K562 (cell line): ENCODE results near the gene AGRN. TPM values are rescaled to one million over a fixed set of nuclear protein-coding genes. Genes with fewer than 3 reads are reported as not detected.

Experiments
- ATAC-seq: fragments of 200-7000 bp; cut with Tn5 transposase; 3 replicates; pipeline ENCODE4 v1.9.1; 2020; ENCODE audit warnings: moderate library complexity
- BruUV-seq: library from RNA; stranded (reverse); fragments of 400-500 nt; replicated peaks from 2 replicates; lab custom pipeline; 2021; lab: Mats Ljungman, UMichigan
- CTCF ChIA-PET: fragments of 300-600 bp; formaldehyde crosslinking; extraction: SDS; loops from one replicate; lab custom pipeline; 2021; ENCODE audit warnings: low intra/inter-chr PET ratio; lab: Yijun Ruan, JAX
- POLR2A ChIA-PET: fragments of 300-600, 350-650 bp; sonication (Branson Sonifier 250); formaldehyde crosslinking; extraction: SDS; loops from one replicate; lab custom pipeline; 2021; ENCODE audit warnings: antibody characterized with exemption, inconsistent platforms; lab: Yijun Ruan, JAX
- DNase-seq, 4 experiments: peaks; one replicate each; pipeline versions ENCODE4 v3.0.0 to v3.0.0-alpha.2; 2011 to 2018; ENCODE audit warnings: low spot score in 3 of 4, mixed read lengths in 3 of 4; ENCODE audit errors: extremely low read depth in 1 of 4
- FAIRE-seq: peaks from 2 replicates; lab custom pipeline; 2011; peaks lifted over from hg19 to GRCh38; lab: Jason Lieb, UNC
- H2AFZ ChIP-seq: 2 replicates; pipeline ENCODE4 v1.6.0; 2011; ENCODE audit warnings: low read depth, low read length, control low read depth, inconsistent platforms
- H3K27ac ChIP-seq: fragments of 200-600 bp; 3 replicates; pipeline ENCODE4 v1.8.0; 2011; ENCODE audit warnings: low read depth, mild to moderate bottlenecking, control low read depth, inconsistent platforms, low read length, moderate library complexity, mixed read lengths; ENCODE audit errors: extremely low read depth
- H3K27me3 ChIP-seq, 2 experiments: fragments of 300-600 bp in 1 of 2; 2 replicates in 1 of 2; 3 replicates in 1 of 2; pipeline versions ENCODE4 v1.6.0 to v1.8.0; 2011; ENCODE audit warnings: inconsistent platforms in 2 of 2, low read length in 2 of 2, mild to moderate bottlenecking in 1 of 2, mixed read lengths in 1 of 2, moderate library complexity in 1 of 2; ENCODE audit not compliant: control insufficient read depth in 2 of 2, insufficient read depth in 2 of 2
- H3K36me3 ChIP-seq: fragments of 300-600 bp; 3 replicates; pipeline ENCODE4 v1.8.0; 2011; ENCODE audit warnings: mild to moderate bottlenecking, low read length, inconsistent platforms; ENCODE audit not compliant: control insufficient read depth, insufficient read depth
- H3K4me1 ChIP-seq, 2 experiments: fragments of 200-600 bp in 1 of 2; replicated peaks in 1 of 2; 2 replicates in 1 of 2; 3 replicates in 1 of 2; pipeline versions ENCODE4 v1.5.1 to v1.8.0; 2011; ENCODE audit warnings: inconsistent platforms in 2 of 2, low read length in 2 of 2, mild to moderate bottlenecking in 1 of 2, mixed read lengths in 1 of 2, moderate library complexity in 1 of 2; ENCODE audit not compliant: control insufficient read depth in 2 of 2, insufficient read depth in 2 of 2
- H3K4me2 ChIP-seq: 2 replicates; pipeline ENCODE4 v1.6.1; 2011; ENCODE audit warnings: low read length, control low read depth, inconsistent platforms, mixed read lengths; ENCODE audit not compliant: insufficient read depth
- H3K4me3 ChIP-seq: fragments of 200-600 bp; sonication (generic), shearing (Covaris generic); 2 replicates; pipeline ENCODE4 v1.5.1; 2016; ENCODE audit warnings: control low read depth, inconsistent platforms
- H3K79me2 ChIP-seq: fragments of 200-600 bp; 3 replicates; pipeline ENCODE4 v1.8.0; 2011; ENCODE audit warnings: low read length, inconsistent platforms; ENCODE audit not compliant: control insufficient read depth, insufficient read depth
- H3K9ac ChIP-seq, 2 experiments: 2 replicates each; pipeline versions ENCODE4 v1.6.0 to v1.6.1; 2011; ENCODE audit warnings: low read depth in 2 of 2, low read length in 2 of 2, control low read depth in 1 of 2, inconsistent platforms in 1 of 2, mild to moderate bottlenecking in 1 of 2, mixed read lengths in 1 of 2; ENCODE audit not compliant: insufficient read depth in 1 of 2
- H3K9me1 ChIP-seq: one replicate; pipeline ENCODE4 v1.6.0; 2011; ENCODE audit warnings: inconsistent platforms, mild to moderate bottlenecking, low read length, moderate library complexity; ENCODE audit not compliant: control insufficient read depth, insufficient read depth
- H3K9me3 ChIP-seq: replicated peaks from 2 replicates; pipeline ENCODE4 v1.5.1; 2011; ENCODE audit warnings: low read depth, low read length, inconsistent platforms; ENCODE audit not compliant: control insufficient read depth, insufficient read depth
- H4K20me1 ChIP-seq: replicated peaks from 2 replicates; pipeline ENCODE4 v1.6.1; 2011; ENCODE audit warnings: low read length, inconsistent platforms, mixed read lengths; ENCODE audit not compliant: control insufficient read depth, insufficient read depth
- EP300 ChIP-seq: IDR thresholded peaks from 2 replicates; pipeline ENCODE4 v1.6.1; 2012; ENCODE audit warnings: low read length, improper control_type of control experiment
- PTTG1 ChIP-seq: fragments of 450-650 bp; IDR thresholded peaks from 2 replicates; pipeline ENCODE4 v1.6.1; 2016; ENCODE audit warnings: low read depth, mild to moderate bottlenecking, missing genetic modification characterization, missing compliant biosample characterization
- SIRT6 ChIP-seq: IDR thresholded peaks from one replicate; pipeline ENCODE4 v1.6.1; 2012; ENCODE audit warnings: low read depth, mild to moderate bottlenecking, control low read depth, inconsistent platforms, low read length, moderate library complexity
- TEAD4 ChIP-seq, 2 experiments: sonication (generic) in 1 of 2; formaldehyde crosslinking in 1 of 2; IDR thresholded peaks; 2 replicates each; pipeline versions ENCODE4 v1.6.1 to v1.8.0; 2012 to 2022; ENCODE audit warnings: borderline replicate concordance in 1 of 2, inconsistent platforms in 1 of 2, low read length in 1 of 2, mild to moderate bottlenecking in 1 of 2, missing genetic modification reagents in 1 of 2
- TSC22D4 ChIP-seq: fragments of 450-650 bp; IDR thresholded peaks from 2 replicates; pipeline ENCODE4 v1.6.1; 2016; ENCODE audit warnings: missing genetic modification characterization, missing biosample characterization, control low read depth
- U2AF2 ChIP-seq: fragments of 200-400 bp; formaldehyde crosslinking; optimal IDR thresholded peaks from 2 replicates; pipeline ENCODE3; 2017; ENCODE audit warnings: low read depth, mild to moderate bottlenecking, low read length
- ZFP36 ChIP-seq: fragments of 150-350 bp; IDR thresholded peaks from 2 replicates; pipeline ENCODE4 v1.6.1; 2018; ENCODE audit warnings: low read length, low read depth; ENCODE audit not compliant: partially characterized antibody
- ZNF212 ChIP-seq: fragments of 450-650 bp; formaldehyde crosslinking; IDR thresholded peaks from 2 replicates; pipeline ENCODE4 v1.4.0; 2020; ENCODE audit warnings: mild to moderate bottlenecking
- ZNF75A ChIP-seq: fragments of 450-650 bp; formaldehyde crosslinking; IDR thresholded peaks from 2 replicates; pipeline ENCODE4 v1.4.0; 2020; ENCODE audit warnings: mild to moderate bottlenecking
- WGBS: fragments of 100-300 bp; shearing (Covaris generic); methylation state at CpG from one replicate; pipeline ENCODE4 v1.1.6; 2016; ENCODE audit warnings: low coverage, mixed read lengths; ENCODE audit not compliant: insufficient coverage; ENCODE audit errors: missing lambda C conversion rate; 5-methylcytosine and 5-hydroxymethylcytosine counted together
- in situ Hi-C: fragments of 300-500 bp; cut with MboI; formaldehyde crosslinking; loops from 4 replicates; pipeline ENCODE4 v1.15.0; 2018; ENCODE audit warnings: inconsistent platforms, mixed read lengths
- intact Hi-C: fragments of 100-400 bp; cut with micrococcal nuclease; formaldehyde crosslinking; loops from 2 replicates; pipeline ENCODE4 v1.14.2; 2022
- polyA plus RNA-seq, 8 experiments: library from polyadenylated mRNA; depleted of rRNA in 4 of 8; stranded (reverse) in 5 of 8; unstranded in 3 of 8; fragments of >200 nt; fragmentation: Nextera tagmentation in 2 of 8; fragmentation: Illumina TruSeq in 1 of 8; extraction: Ambion mirVana in 2 of 8; extraction: Trizol in 1 of 8; gene quantifications; 2 replicates each; pipeline versions ENCODE4 v1.2.1 to v1.2.3, GENCODE V29; 2011 to 2014; ENCODE audit warnings: inconsistent platforms in 1 of 8, missing spikeins in 1 of 8
- total RNA-seq, 7 experiments: library from RNA; depleted of rRNA in 6 of 7; stranded (reverse); fragments of >200 nt in 6 of 7; fragmentation: Illumina TruSeq in 2 of 7; extraction: Trizol in 2 of 7; gene quantifications; 2 replicates each; pipeline versions ENCODE4 v1.2.1 to v1.2.3, GENCODE V29; 2011 to 2021; ENCODE audit warnings: low replicate concordance in 1 of 7
- TF ChIP-seq, protein P1 (sequence below): sonication (generic); formaldehyde crosslinking; IDR thresholded peaks from 2 replicates; pipeline ENCODE4 v1.8.0; 2022; ENCODE audit warnings: mild to moderate bottlenecking, missing genetic modification reagents
- TF ChIP-seq, protein P2 (sequence below): sonication (generic); formaldehyde crosslinking; IDR thresholded peaks from 2 replicates; pipeline ENCODE4 v1.8.0; 2022; ENCODE audit warnings: mild to moderate bottlenecking, missing genetic modification reagents, borderline replicate concordance
- TF ChIP-seq, protein P3 (sequence below): fragments of 150-350 bp; IDR thresholded peaks from 2 replicates; pipeline ENCODE4 v1.6.1; 2014; ENCODE audit warnings: low read depth, mild to moderate bottlenecking, low read length, borderline replicate concordance
- TF ChIP-seq, protein P4 (sequence below): fragments of 250-450 bp; sonication (Bioruptor Pico); IDR thresholded peaks from 2 replicates; pipeline ENCODE4 v1.5.0; 2021
- TF ChIP-seq, protein P5 (sequence below): fragments of 450-650 bp; IDR thresholded peaks from one replicate; pipeline ENCODE4 v1.6.1; 2018; ENCODE audit warnings: mild to moderate bottlenecking, moderate library complexity; ENCODE audit not compliant: partially characterized antibody

Gene AGRN
- total and polyA plus RNA-seq, 9 of the 15 experiments (the other 6 are each of a cell fraction or from before 2014, with no cell fraction given): 0.04 to 111 (median 18.1) TPM

DNA sequence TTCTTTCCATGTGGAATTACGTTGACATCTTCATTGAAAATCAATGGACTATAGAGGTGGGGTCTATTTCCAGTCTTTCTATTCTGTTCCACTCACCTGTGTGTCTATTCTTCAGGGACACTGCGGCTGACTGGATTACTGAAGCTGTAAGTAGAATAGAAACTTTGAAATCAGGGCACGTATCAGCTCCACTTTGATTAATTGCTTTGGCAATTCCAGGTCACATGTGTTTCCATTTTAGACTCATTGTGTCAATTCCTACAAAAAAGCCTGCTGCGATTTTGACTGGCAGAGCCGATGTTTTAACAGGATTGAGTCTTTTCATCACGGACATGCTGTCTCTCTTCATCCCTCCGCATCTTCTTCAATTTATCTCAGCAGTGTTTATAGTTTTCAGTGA, 75.1 kb downstream of the AGRN start:
- FAIRE-seq (no peak), DNase-seq (no peak), ATAC-seq (no peak)
- 95% methylated on average over 7 of the region's 7 CpGs for WGBS
- intact Hi-C loops (no loop called here), in situ Hi-C loops (no loop called here)
- H3K4me3 ChIP-seq: no peak overlapping the region
- peaks cover 3% of the 10 kb centered on the region for H3K9me1 ChIP-seq
- ChIA-PET POLR2A (no interaction called here), CTCF (no interaction called here)
- H3K27ac ChIP-seq: no peak overlapping the region
- no peaks in the 10 kb centered on the region for H3K27me3 ChIP-seq
- H2AFZ ChIP-seq: no peak overlapping the region
- H3K79me2 ChIP-seq: no peaks in the 10 kb centered on the region
- H3K36me3 ChIP-seq: no peaks in the 10 kb centered on the region
- no TSS peak for BruUV-seq
- H4K20me1 ChIP-seq: no peaks in the 10 kb centered on the region
- H3K4me1 ChIP-seq: peaks cover 0 to 26% of the 10 kb centered on the region in 2 experiments; a peak in 3 of 5 replicates
- no peak overlapping the region for H3K9ac ChIP-seq
- no peak overlapping the region for H3K4me2 ChIP-seq
- peaks cover 2% of the 10 kb centered on the region; the same call in 1 of the 2 replicates for H3K9me3 ChIP-seq
- TF ChIP-seq, protein P1, sequence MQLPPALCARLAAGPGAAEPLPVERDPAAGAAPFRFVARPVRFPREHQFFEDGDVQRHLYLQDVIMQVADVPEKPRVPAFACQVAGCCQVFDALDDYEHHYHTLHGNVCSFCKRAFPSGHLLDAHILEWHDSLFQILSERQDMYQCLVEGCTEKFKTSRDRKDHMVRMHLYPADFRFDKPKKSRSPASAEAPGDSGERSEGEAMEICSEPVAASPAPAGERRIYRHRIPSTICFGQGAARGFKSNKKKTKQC (CRISPR knock-in tag): no peak
- TF ChIP-seq ZNF212 (no peak), SIRT6 (no peak), PTTG1 (tag) (no peak), TEAD4 (IDR thresholded peaks at IDR 0.05; ENCODE audit: low read length) (no peak), TEAD4 (CRISPR knock-in tag; IDR thresholded peaks at IDR 0.05; ENCODE audit: borderline replicate concordance) (no peak), ZFP36 (no peak), TSC22D4 (no peak), EP300 (no peak), U2AF2 (no peak), ZNF75A (CRISPR knock-in tag) (no peak)
- TF ChIP-seq, protein P2, sequence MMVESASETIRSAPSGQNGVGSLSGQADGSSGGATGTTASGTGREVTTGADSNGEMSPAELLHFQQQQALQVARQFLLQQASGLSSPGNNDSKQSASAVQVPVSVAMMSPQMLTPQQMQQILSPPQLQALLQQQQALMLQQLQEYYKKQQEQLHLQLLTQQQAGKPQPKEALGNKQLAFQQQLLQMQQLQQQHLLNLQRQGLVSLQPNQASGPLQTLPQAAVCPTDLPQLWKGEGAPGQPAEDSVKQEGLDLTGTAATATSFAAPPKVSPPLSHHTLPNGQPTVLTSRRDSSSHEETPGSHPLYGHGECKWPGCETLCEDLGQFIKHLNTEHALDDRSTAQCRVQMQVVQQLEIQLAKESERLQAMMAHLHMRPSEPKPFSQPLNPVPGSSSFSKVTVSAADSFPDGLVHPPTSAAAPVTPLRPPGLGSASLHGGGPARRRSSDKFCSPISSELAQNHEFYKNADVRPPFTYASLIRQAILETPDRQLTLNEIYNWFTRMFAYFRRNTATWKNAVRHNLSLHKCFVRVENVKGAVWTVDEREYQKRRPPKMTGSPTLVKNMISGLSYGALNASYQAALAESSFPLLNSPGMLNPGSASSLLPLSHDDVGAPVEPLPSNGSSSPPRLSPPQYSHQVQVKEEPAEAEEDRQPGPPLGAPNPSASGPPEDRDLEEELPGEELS (CRISPR knock-in tag): no peak
- TF ChIP-seq, protein P3, sequence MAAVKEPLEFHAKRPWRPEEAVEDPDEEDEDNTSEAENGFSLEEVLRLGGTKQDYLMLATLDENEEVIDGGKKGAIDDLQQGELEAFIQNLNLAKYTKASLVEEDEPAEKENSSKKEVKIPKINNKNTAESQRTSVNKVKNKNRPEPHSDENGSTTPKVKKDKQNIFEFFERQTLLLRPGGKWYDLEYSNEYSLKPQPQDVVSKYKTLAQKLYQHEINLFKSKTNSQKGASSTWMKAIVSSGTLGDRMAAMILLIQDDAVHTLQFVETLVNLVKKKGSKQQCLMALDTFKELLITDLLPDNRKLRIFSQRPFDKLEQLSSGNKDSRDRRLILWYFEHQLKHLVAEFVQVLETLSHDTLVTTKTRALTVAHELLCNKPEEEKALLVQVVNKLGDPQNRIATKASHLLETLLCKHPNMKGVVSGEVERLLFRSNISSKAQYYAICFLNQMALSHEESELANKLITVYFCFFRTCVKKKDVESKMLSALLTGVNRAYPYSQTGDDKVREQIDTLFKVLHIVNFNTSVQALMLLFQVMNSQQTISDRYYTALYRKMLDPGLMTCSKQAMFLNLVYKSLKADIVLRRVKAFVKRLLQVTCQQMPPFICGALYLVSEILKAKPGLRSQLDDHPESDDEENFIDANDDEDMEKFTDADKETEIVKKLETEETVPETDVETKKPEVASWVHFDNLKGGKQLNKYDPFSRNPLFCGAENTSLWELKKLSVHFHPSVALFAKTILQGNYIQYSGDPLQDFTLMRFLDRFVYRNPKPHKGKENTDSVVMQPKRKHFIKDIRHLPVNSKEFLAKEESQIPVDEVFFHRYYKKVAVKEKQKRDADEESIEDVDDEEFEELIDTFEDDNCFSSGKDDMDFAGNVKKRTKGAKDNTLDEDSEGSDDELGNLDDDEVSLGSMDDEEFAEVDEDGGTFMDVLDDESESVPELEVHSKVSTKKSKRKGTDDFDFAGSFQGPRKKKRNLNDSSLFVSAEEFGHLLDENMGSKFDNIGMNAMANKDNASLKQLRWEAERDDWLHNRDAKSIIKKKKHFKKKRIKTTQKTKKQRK: no peak
- TF ChIP-seq, protein P4, sequence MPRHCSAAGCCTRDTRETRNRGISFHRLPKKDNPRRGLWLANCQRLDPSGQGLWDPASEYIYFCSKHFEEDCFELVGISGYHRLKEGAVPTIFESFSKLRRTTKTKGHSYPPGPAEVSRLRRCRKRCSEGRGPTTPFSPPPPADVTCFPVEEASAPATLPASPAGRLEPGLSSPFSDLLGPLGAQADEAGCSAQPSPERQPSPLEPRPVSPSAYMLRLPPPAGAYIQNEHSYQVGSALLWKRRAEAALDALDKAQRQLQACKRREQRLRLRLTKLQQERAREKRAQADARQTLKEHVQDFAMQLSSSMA (CRISPR knock-in tag): no peak
- TF ChIP-seq, protein P5, sequence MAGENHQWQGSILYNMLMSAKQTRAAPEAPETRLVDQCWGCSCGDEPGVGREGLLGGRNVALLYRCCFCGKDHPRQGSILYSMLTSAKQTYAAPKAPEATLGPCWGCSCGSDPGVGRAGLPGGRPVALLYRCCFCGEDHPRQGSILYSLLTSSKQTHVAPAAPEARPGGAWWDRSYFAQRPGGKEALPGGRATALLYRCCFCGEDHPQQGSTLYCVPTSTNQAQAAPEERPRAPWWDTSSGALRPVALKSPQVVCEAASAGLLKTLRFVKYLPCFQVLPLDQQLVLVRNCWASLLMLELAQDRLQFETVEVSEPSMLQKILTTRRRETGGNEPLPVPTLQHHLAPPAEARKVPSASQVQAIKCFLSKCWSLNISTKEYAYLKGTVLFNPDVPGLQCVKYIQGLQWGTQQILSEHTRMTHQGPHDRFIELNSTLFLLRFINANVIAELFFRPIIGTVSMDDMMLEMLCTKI: no peak
